ENCODE results near the gene AMMECR1.
"Not testable (repeated sequence)": the region's sequence is repeated elsewhere in the genome, so short reads cannot be mapped to it uniquely, and the experiment has no call there.

Gene AMMECR1

GRCh38 chrX:110155759-110156158, 162.1 kb downstream of the AMMECR1 start:
- no peaks in the 10 kb centered on the region for H3K4me1 ChIP-seq (ENCODE audit: insufficient read depth, low read length, severe bottlenecking)
- H3F3A ChIP-seq (ENCODE audit: insufficient read depth, low read length), result no peaks in the 10 kb centered on the region
- no peak overlapping the region for H3K4me3 ChIP-seq (ENCODE audit: low read depth, low read length, poor library complexity, severe bottlenecking)
- no peak overlapping the region for H3K9ac ChIP-seq (ENCODE audit: low read length)
- no peak for TF ChIP-seq EZH2 (IDR thresholded peaks at IDR 0.05; ENCODE audit: borderline replicate concordance, low read length)
- TF ChIP-seq, protein P1, sequence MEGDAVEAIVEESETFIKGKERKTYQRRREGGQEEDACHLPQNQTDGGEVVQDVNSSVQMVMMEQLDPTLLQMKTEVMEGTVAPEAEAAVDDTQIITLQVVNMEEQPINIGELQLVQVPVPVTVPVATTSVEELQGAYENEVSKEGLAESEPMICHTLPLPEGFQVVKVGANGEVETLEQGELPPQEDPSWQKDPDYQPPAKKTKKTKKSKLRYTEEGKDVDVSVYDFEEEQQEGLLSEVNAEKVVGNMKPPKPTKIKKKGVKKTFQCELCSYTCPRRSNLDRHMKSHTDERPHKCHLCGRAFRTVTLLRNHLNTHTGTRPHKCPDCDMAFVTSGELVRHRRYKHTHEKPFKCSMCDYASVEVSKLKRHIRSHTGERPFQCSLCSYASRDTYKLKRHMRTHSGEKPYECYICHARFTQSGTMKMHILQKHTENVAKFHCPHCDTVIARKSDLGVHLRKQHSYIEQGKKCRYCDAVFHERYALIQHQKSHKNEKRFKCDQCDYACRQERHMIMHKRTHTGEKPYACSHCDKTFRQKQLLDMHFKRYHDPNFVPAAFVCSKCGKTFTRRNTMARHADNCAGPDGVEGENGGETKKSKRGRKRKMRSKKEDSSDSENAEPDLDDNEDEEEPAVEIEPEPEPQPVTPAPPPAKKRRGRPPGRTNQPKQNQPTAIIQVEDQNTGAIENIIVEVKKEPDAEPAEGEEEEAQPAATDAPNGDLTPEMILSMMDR (IDR thresholded peaks at IDR 0.05; ENCODE audit: low read length), result no peak
- H2AFZ ChIP-seq (ENCODE audit: low read length), result no peak overlapping the region
- no peak overlapping the region for H3K4me2 ChIP-seq (ENCODE audit: low read length)
- no peaks in the 10 kb centered on the region for H3K9me2 ChIP-seq (ENCODE audit: low read depth, low read length)
- H4K20me1 ChIP-seq (ENCODE audit: insufficient read depth, low read length), result no peaks in the 10 kb centered on the region
- no peaks in the 10 kb centered on the region for H3K79me2 ChIP-seq (ENCODE audit: insufficient read depth, low read length)
- no peak overlapping the region for H3K27ac ChIP-seq (ENCODE audit: low read depth, low read length, poor library complexity, severe bottlenecking)
- no peaks in the 10 kb centered on the region for H3K36me3 ChIP-seq (ENCODE audit: insufficient read depth, low read length)
- no peaks in the 10 kb centered on the region for H3K27me3 ChIP-seq (ENCODE audit: insufficient read depth, low read length)
- no peaks in the 10 kb centered on the region for H3K9me3 ChIP-seq (ENCODE audit: low read length)

GRCh38 chrX:110154328-110154727, 163.6 kb downstream of the AMMECR1 start:
- H3K9me3 ChIP-seq (ENCODE audit: low read length); H3K27me3 ChIP-seq (ENCODE audit: insufficient read depth, low read length); H2AFZ ChIP-seq (ENCODE audit: low read length); H3K79me2 ChIP-seq (ENCODE audit: insufficient read depth, low read length); H3F3A ChIP-seq (ENCODE audit: insufficient read depth, low read length); H3K4me1 ChIP-seq (ENCODE audit: insufficient read depth, low read length, severe bottlenecking); H4K20me1 ChIP-seq (ENCODE audit: insufficient read depth, low read length); H3K9ac ChIP-seq (ENCODE audit: low read length); H3K9me2 ChIP-seq (ENCODE audit: low read depth, low read length); H3K4me2 ChIP-seq (ENCODE audit: low read length); H3K4me3 ChIP-seq (ENCODE audit: low read depth, low read length, poor library complexity, severe bottlenecking); H3K36me3 ChIP-seq (ENCODE audit: insufficient read depth, low read length); H3K27ac ChIP-seq (ENCODE audit: low read depth, low read length, poor library complexity, severe bottlenecking): not testable (repeated sequence)

DNA sequence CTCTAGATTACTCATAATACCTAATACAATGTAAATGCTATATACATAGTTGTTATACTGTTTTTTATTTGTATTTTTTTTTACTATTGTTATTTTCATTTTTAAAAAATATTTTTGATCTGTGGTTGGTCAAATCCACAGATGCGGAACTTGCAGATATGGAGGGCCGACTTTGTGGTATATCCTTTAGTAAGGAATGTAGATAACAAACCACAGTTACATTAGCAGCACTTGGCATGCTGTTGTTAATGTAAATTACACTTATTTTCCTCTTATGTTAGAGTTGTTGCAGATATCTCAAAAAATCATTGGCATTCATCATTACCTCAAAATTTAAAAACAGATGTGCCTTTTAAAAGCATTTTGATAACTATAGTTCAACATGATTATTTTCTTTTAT, 164.0 kb downstream of the AMMECR1 start:
- no peaks in the 10 kb centered on the region for H3K9me2 ChIP-seq (ENCODE audit: low read depth, low read length)
- no peaks in the 10 kb centered on the region for H4K20me1 ChIP-seq (ENCODE audit: insufficient read depth, low read length)
- H3K4me2 ChIP-seq (ENCODE audit: low read length), result no peak overlapping the region
- no peaks in the 10 kb centered on the region for H3K9me3 ChIP-seq (ENCODE audit: low read length)
- no peaks in the 10 kb centered on the region for H3K27me3 ChIP-seq (ENCODE audit: insufficient read depth, low read length)
- H3K36me3 ChIP-seq (ENCODE audit: insufficient read depth, low read length), result no peaks in the 10 kb centered on the region
- H3K4me1 ChIP-seq (ENCODE audit: insufficient read depth, low read length, severe bottlenecking), result no peaks in the 10 kb centered on the region
- no peaks in the 10 kb centered on the region for H3F3A ChIP-seq (ENCODE audit: insufficient read depth, low read length)
- H3K27ac ChIP-seq (ENCODE audit: low read depth, low read length, poor library complexity, severe bottlenecking), result no peak overlapping the region
- no peak overlapping the region for H2AFZ ChIP-seq (ENCODE audit: low read length)
- H3K79me2 ChIP-seq (ENCODE audit: insufficient read depth, low read length), result no peaks in the 10 kb centered on the region
- no peak overlapping the region for H3K4me3 ChIP-seq (ENCODE audit: low read depth, low read length, poor library complexity, severe bottlenecking)
- TF ChIP-seq, protein P1 (IDR thresholded peaks at IDR 0.05; ENCODE audit: low read length), result no peak
- TF ChIP-seq EZH2 (IDR thresholded peaks at IDR 0.05; ENCODE audit: borderline replicate concordance, low read length), result no peak
- H3K9ac ChIP-seq (ENCODE audit: low read length), result no peak overlapping the region

GRCh38 chrX:110153244-110153643, 164.6 kb downstream of the AMMECR1 start:
- Histone ChIP-seq H3K79me2 (ENCODE audit: insufficient read depth, low read length) (no peaks in the 10 kb centered on the region), H3K4me2 (ENCODE audit: low read length) (no peak overlapping the region), H3K27ac (ENCODE audit: low read depth, low read length, poor library complexity, severe bottlenecking) (no peak overlapping the region), H3K36me3 (ENCODE audit: insufficient read depth, low read length) (no peaks in the 10 kb centered on the region), H3K4me1 (ENCODE audit: insufficient read depth, low read length, severe bottlenecking) (no peaks in the 10 kb centered on the region), H2AFZ (ENCODE audit: low read length) (no peak overlapping the region), H3K27me3 (ENCODE audit: insufficient read depth, low read length) (no peaks in the 10 kb centered on the region), H3K9me2 (ENCODE audit: low read depth, low read length) (no peaks in the 10 kb centered on the region), H3F3A (ENCODE audit: insufficient read depth, low read length) (no peaks in the 10 kb centered on the region), H3K9me3 (ENCODE audit: low read length) (no peaks in the 10 kb centered on the region), H3K4me3 (ENCODE audit: low read depth, low read length, poor library complexity, severe bottlenecking) (no peak overlapping the region), H4K20me1 (ENCODE audit: insufficient read depth, low read length) (no peaks in the 10 kb centered on the region), H3K9ac (ENCODE audit: low read length) (no peak overlapping the region)
- TF ChIP-seq EZH2 (IDR thresholded peaks at IDR 0.05; ENCODE audit: borderline replicate concordance, low read length), result no peak
- TF ChIP-seq, protein P1 (IDR thresholded peaks at IDR 0.05; ENCODE audit: low read length), result no peak
